HG02885 (cell line): ENCODE data around the gene SCMH1.

Experiments used
- ATAC-seq: cut with Tn5 transposase; IDR thresholded peaks from one replicate; pipeline ENCODE4 v1.9.1; 2021; ENCODE audit warnings: mild to moderate bottlenecking; ENCODE audit not compliant: unreplicated experiment, poor library complexity

The SCMH1 gene

GRCh38 chr1:41108696-41109275 is 133.3 kb downstream of the SCMH1 start:
- no peak for ATAC-seq

GRCh38 chr1:41103766-41104165 is 138.3 kb downstream of the SCMH1 start:
- ATAC-seq: no peak

- no peak for ATAC-seq
Measured at GRCh38 chr1:41102653-41103052, 139.5 kb downstream of the SCMH1 start.

- ATAC-seq: no peak
Measured at GRCh38 chr1:41101950-41102607, 140.0 kb downstream of the SCMH1 start.

- ATAC-seq: no peak
Measured at GRCh38 chr1:41101076-41101475, 141.0 kb downstream of the SCMH1 start.

GRCh38 chr1:41100170-41100569 is 141.9 kb downstream of the SCMH1 start:
- ATAC-seq: no peak

GRCh38 chr1:41098730-41099460 is 143.2 kb downstream of the SCMH1 start:
- ATAC-seq: no peak

- ATAC-seq: no peak
Measured at GRCh38 chr1:41097105-41097504, 145.0 kb downstream of the SCMH1 start.

- ATAC-seq: no peak
Measured at GRCh38 chr1:41093826-41094225, 148.3 kb downstream of the SCMH1 start.

GRCh38 chr1:41086921-41087320 is 155.2 kb downstream of the SCMH1 start:
- ATAC-seq: no peak

- ATAC-seq: no peak
Measured at GRCh38 chr1:41078616-41079015, 163.5 kb downstream of the SCMH1 start.

- no peak for ATAC-seq
Measured at GRCh38 chr1:41078193-41078592, 163.9 kb downstream of the SCMH1 start.

- ATAC-seq: no peak
Measured at GRCh38 chr1:41073971-41074370, 168.1 kb downstream of the SCMH1 start.

GRCh38 chr1:41072051-41072450 is 170.1 kb downstream of the SCMH1 start:
- no peak for ATAC-seq

GRCh38 chr1:41056907-41057306 is 185.2 kb downstream of the SCMH1 start:
- no peak for ATAC-seq

GRCh38 chr1:41053316-41053715 is 188.8 kb downstream of the SCMH1 start:
- ATAC-seq: no peak

GRCh38 chr1:41051022-41051421 is 191.1 kb downstream of the SCMH1 start:
- ATAC-seq: no peak

- ATAC-seq: no peak
Measured at GRCh38 chr1:41048540-41048939, 193.6 kb downstream of the SCMH1 start.

- no peak for ATAC-seq
Measured at GRCh38 chr1:41046347-41046775, 195.7 kb downstream of the SCMH1 start.

GRCh38 chr1:41045740-41046139 is 196.4 kb downstream of the SCMH1 start:
- ATAC-seq: no peak

- no peak for ATAC-seq
Measured at GRCh38 chr1:41044187-41044586, 197.9 kb downstream of the SCMH1 start.
